CD14-positive monocyte (primary cell): ENCODE measurements around the gene DLG4. TPM values are rescaled to one million over a fixed set of nuclear protein-coding genes. Genes with fewer than 3 reads are reported as not detected.
A peak's percentile ranks its signal among the peaks of the same experiment; 100 is the strongest.

Source experiments
- DNase-seq, 3 donors: peaks; one replicate each; pipeline ENCODE4 v3.0.0-alpha.2; 2011 to 2022
- H2AFZ ChIP-seq: 2 replicates; pipeline ENCODE4 v1.6.0; 2012; ENCODE audit warnings: mild to moderate bottlenecking, low read depth, low read length, inconsistent platforms; ENCODE audit not compliant: insufficient read depth, poor library complexity, severe bottlenecking
- H3K27ac ChIP-seq, 2 donors: 1 replicate in 1 of 2; 2 replicates in 1 of 2; pipeline ENCODE4 v1.5.1; 2012 to 2013; ENCODE audit warnings: low read length in 2 of 2, control low read depth in 1 of 2, inconsistent platforms in 1 of 2, low read depth in 1 of 2, mild to moderate bottlenecking in 1 of 2
- H3K27me3 ChIP-seq, 2 donors: one replicate each; pipeline versions ENCODE4 v1.6.0 to v1.6.1; 2011 to 2013; ENCODE audit warnings: low read length in 2 of 2; ENCODE audit not compliant: control insufficient read depth in 2 of 2, insufficient read depth in 2 of 2
- H3K36me3 ChIP-seq, 2 donors: replicated peaks in 1 of 2; 1 replicate in 1 of 2; 2 replicates in 1 of 2; pipeline versions ENCODE4 v1.5.1 to v1.6.1; 2012 to 2013; ENCODE audit warnings: low read length in 2 of 2, control low read depth in 1 of 2, inconsistent platforms in 1 of 2, mild to moderate bottlenecking in 1 of 2; ENCODE audit not compliant: insufficient read depth in 2 of 2, control insufficient read depth in 1 of 2
- H3K4me1 ChIP-seq, 2 donors: 1 replicate in 1 of 2; 2 replicates in 1 of 2; pipeline versions ENCODE4 v1.5.1 to v1.6.1; 2012 to 2013; ENCODE audit warnings: low read length in 2 of 2, control low read depth in 1 of 2, inconsistent platforms in 1 of 2, mild to moderate bottlenecking in 1 of 2, moderate library complexity in 1 of 2; ENCODE audit not compliant: insufficient read depth in 2 of 2, control insufficient read depth in 1 of 2
- H3K4me2 ChIP-seq: replicated peaks from 2 replicates; pipeline ENCODE3; 2012; ENCODE audit warnings: low read length, moderate library complexity, mild to moderate bottlenecking; ENCODE audit not compliant: poor library complexity, severe bottlenecking; ENCODE audit errors: extremely low read depth
- H3K4me3 ChIP-seq, 3 experiments: fragments of 200-600 bp in 1 of 3; sonication (generic) in 1 of 3; replicated peaks in 1 of 3; 1 replicate in 2 of 3; 2 replicates in 1 of 3; pipeline ENCODE4 v1.5.1; 2011 to 2013; ENCODE audit warnings: low read length in 3 of 3, mild to moderate bottlenecking in 3 of 3, control low read depth in 2 of 3, low read depth in 2 of 3, inconsistent platforms in 1 of 3, moderate library complexity in 1 of 3
- H3K79me2 ChIP-seq: 2 replicates; pipeline ENCODE4 v1.6.0; 2012; ENCODE audit warnings: mild to moderate bottlenecking, control low read depth, inconsistent platforms, low read length, moderate library complexity; ENCODE audit not compliant: insufficient read depth
- H3K9ac ChIP-seq: 2 replicates; pipeline ENCODE4 v1.6.0; 2017; ENCODE audit warnings: low read length, mild to moderate bottlenecking; ENCODE audit not compliant: insufficient read depth, poor library complexity, severe bottlenecking
- H3K9me3 ChIP-seq, 2 donors: replicated peaks in 1 of 2; 1 replicate in 1 of 2; 2 replicates in 1 of 2; pipeline versions ENCODE4 v1.5.1 to v1.6.1; 2012 to 2013; ENCODE audit warnings: low read length in 2 of 2, control low read depth in 1 of 2; ENCODE audit not compliant: control insufficient read depth in 1 of 2, insufficient read depth in 1 of 2
- H4K20me1 ChIP-seq: 2 replicates; pipeline ENCODE4 v1.6.0; 2012; ENCODE audit warnings: mild to moderate bottlenecking, low read length, control low read depth, moderate library complexity; ENCODE audit not compliant: insufficient read depth
- H3K27ac Mint-ChIP-seq, 7 donors: one replicate each; pipeline ENCODE4 v1.8.0; 2020; ENCODE audit warnings: mild to moderate bottlenecking in 7 of 7, mixed read lengths in 7 of 7, moderate library complexity in 6 of 7, inconsistent platforms in 2 of 7
- H3K27me3 Mint-ChIP-seq, 3 donors: one replicate each; pipeline ENCODE4 v1.8.0; 2021 to 2022; ENCODE audit warnings: low read depth in 3 of 3, mild to moderate bottlenecking in 3 of 3, mixed read lengths in 3 of 3, moderate library complexity in 3 of 3, inconsistent platforms in 1 of 3
- H3K36me3 Mint-ChIP-seq, 2 donors: one replicate each; pipeline ENCODE4 v1.8.0; 2020; ENCODE audit warnings: mixed read lengths in 2 of 2, inconsistent platforms in 1 of 2, mild to moderate bottlenecking in 1 of 2
- H3K4me1 Mint-ChIP-seq: one replicate; pipeline ENCODE4 v1.8.0; 2020; ENCODE audit warnings: mild to moderate bottlenecking, mixed read lengths
- H3K4me3 Mint-ChIP-seq, 2 donors: one replicate each; pipeline ENCODE4 v1.8.0; 2020; ENCODE audit warnings: mild to moderate bottlenecking in 2 of 2, mixed read lengths in 2 of 2, moderate library complexity in 1 of 2
- H3K9me3 Mint-ChIP-seq, 7 donors: one replicate each; pipeline ENCODE4 v1.8.0; 2020 to 2022; ENCODE audit warnings: mixed read lengths in 7 of 7, mild to moderate bottlenecking in 6 of 7, moderate library complexity in 6 of 7, inconsistent platforms in 2 of 7
- CTCF ChIP-seq: fragments of 200-600 bp; IDR thresholded peaks from one replicate; pipeline ENCODE4 v1.8.0; 2022; ENCODE audit warnings: antibody characterized with exemption, mild to moderate bottlenecking
- WGBS: methylation state at CpG from one replicate; pipeline ENCODE4 v1.1.5; 2013; ENCODE audit warnings: missing lambda C conversion rate; ENCODE audit not compliant: insufficient coverage; 5-methylcytosine and 5-hydroxymethylcytosine counted together
- intact Hi-C, 2 donors: fragments of 100-400 bp; cut with micrococcal nuclease; formaldehyde crosslinking; loops; one replicate each; pipeline versions ENCODE4 v1.15.0 to v1.15.1; 2023
- polyA plus RNA-seq, 3 donors: library from polyadenylated mRNA; depleted of rRNA in 1 of 3; unstranded in 2 of 3; stranded (reverse) in 1 of 3; fragments of 300-500 nt in 2 of 3; fragments of >200 nt in 1 of 3; fragmentation: Illumina TruSeq in 2 of 3; gene quantifications; 1 replicate in 2 of 3; 2 replicates in 1 of 3; pipeline ENCODE4 v1.2.3, GENCODE V29; 2012 to 2021

DLG4 gene
- polyA plus RNA-seq, 3 donors: 0.37 to 42.6 (median 0.39) TPM

- 0% methylated on average over 29 of the region's 34 CpGs for WGBS
- H3K4me3 ChIP-seq: peak overlapping the region; percentile 9 to 78 (median 54)
- H3K4me2 ChIP-seq: peak overlapping the region; percentile 82
- no peak for TF ChIP-seq CTCF
- peaks cover 28% of the 10 kb centered on the region for H4K20me1 ChIP-seq
- peak overlapping the region; percentile 79 to 87 for H3K4me3 Mint-ChIP-seq
- H3K9ac ChIP-seq: peak overlapping the region; percentile 62
- H3K79me2 ChIP-seq: peaks cover 21% of the 10 kb centered on the region
- H3K9me3 Mint-ChIP-seq: no peaks in the 10 kb centered on the region
- intact Hi-C loops: no loop called here
- peaks cover 1 to 10% (median 1%) of the 10 kb centered on the region in 3 donors for H3K27me3 Mint-ChIP-seq
- H3K36me3 ChIP-seq: peaks cover 28 to 32% of the 10 kb centered on the region in 2 donors
- H3K4me1 ChIP-seq: peaks cover 15 to 17% of the 10 kb centered on the region in 2 donors
- peak overlapping the region; percentile 60 to 79 for H3K27ac ChIP-seq
- peak; percentile 94 to 95 (median 94) for DNase-seq
- H3K27me3 ChIP-seq: no peaks in the 10 kb centered on the region
- peak overlapping the region; percentile 73 for H2AFZ ChIP-seq
- no peaks in the 10 kb centered on the region for H3K9me3 ChIP-seq
- H3K36me3 Mint-ChIP-seq: peaks cover 30 to 51% of the 10 kb centered on the region in 2 donors
- peak overlapping the region; percentile 55 to 98 (median 94) for H3K27ac Mint-ChIP-seq
- H3K4me1 Mint-ChIP-seq: peaks cover 28% of the 10 kb centered on the region
Observed at GRCh38 chr17:7204828-7205461, 14.7 kb downstream of the DLG4 start.

GRCh38 chr17:7204336-7204735 lies 15.3 kb downstream of the DLG4 start:
- intact Hi-C loops: no loop called here
- H3K27me3 ChIP-seq: no peaks in the 10 kb centered on the region
- peak overlapping the region; percentile 9 to 78 (median 54) for H3K4me3 ChIP-seq
- H3K79me2 ChIP-seq: peaks cover 15% of the 10 kb centered on the region
- Mint-ChIP-seq H3K27me3 (peaks cover 1 to 10% (median 1%) of the 10 kb centered on the region in 3 donors), H3K9me3 (no peaks in the 10 kb centered on the region), H3K36me3 (peaks cover 31 to 52% of the 10 kb centered on the region in 2 donors), H3K4me3 (peak overlapping the region; percentile 79 to 87), H3K27ac (peak overlapping the region; percentile 55 to 98 (median 94)), H3K4me1 (peaks cover 28% of the 10 kb centered on the region)
- peak overlapping the region; percentile 60 to 79 for H3K27ac ChIP-seq
- 83% methylated on average over 8 of the region's 15 CpGs for WGBS
- TF ChIP-seq CTCF: no peak
- peak overlapping the region; percentile 82 for H3K4me2 ChIP-seq
- peaks cover 15 to 17% of the 10 kb centered on the region in 2 donors for H3K4me1 ChIP-seq
- peak overlapping the region; percentile 62 for H3K9ac ChIP-seq
- no peaks in the 10 kb centered on the region for H3K9me3 ChIP-seq
- H2AFZ ChIP-seq: no peak overlapping the region
- H3K36me3 ChIP-seq: peaks cover 28 to 34% of the 10 kb centered on the region in 2 donors
- H4K20me1 ChIP-seq: peaks cover 26% of the 10 kb centered on the region
- DNase-seq: peak in 1 of 3 donors; percentile 15
